Mononuclear cell (primary cell): ENCODE data around the gene TLX2. TPM values are rescaled to one million over a fixed set of nuclear protein-coding genes. Genes with fewer than 3 reads are reported as not detected.
"Not testable (repeated sequence)": the region's sequence is repeated elsewhere in the genome, so short reads cannot be mapped to it uniquely, and the experiment has no call there.

Experiments used
- H3K27me3 ChIP-seq: 2 replicates; pipeline ENCODE4 v1.6.0; 2011; ENCODE audit warnings: low read length, control low read depth; ENCODE audit not compliant: insufficient read depth
- H3K4me1 ChIP-seq: 2 replicates; pipeline ENCODE4 v1.5.1; 2011; ENCODE audit warnings: mild to moderate bottlenecking, low read length, control low read depth; ENCODE audit not compliant: insufficient read depth
- H3K4me3 ChIP-seq: 2 replicates; pipeline ENCODE4 v1.5.1; 2011; ENCODE audit warnings: mild to moderate bottlenecking, low read length, moderate library complexity
- H3K9me3 ChIP-seq: 2 replicates; pipeline ENCODE4 v1.5.1; 2011; ENCODE audit warnings: low read depth, mild to moderate bottlenecking, control low read depth, low read length
- total RNA-seq: library from RNA; depleted of rRNA; stranded (reverse); fragments of >200 nt; gene quantifications from one replicate; pipeline ENCODE4 v1.2.3, GENCODE V29; 2012

The TLX2 gene
- total RNA-seq, 1 donor: 0.10 TPM

DNA sequence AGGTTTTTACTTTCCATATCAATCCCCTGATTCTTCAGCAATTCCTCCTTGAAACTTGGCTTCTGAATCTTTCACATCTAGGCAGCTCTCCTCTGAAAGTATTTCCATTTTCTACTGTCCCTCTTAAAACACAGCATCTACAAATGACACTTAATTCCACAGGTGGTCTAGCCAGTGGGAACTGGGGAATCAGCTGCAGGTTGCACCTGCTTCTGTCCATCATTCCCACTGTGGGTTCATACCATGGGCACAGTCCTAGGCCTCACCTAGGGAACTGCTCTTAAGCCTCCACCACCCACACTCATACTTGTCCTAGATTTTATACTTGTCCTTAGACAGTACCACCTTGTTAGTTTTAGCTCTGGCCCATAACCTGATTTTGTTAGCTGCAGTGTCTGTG, 37.3 kb downstream of the TLX2 start:
- Histone ChIP-seq H3K9me3 (no peaks in the 10 kb centered on the region), H3K4me3 (no peak overlapping the region), H3K27me3 (peaks cover 28% of the 10 kb centered on the region), H3K4me1 (peaks cover 44% of the 10 kb centered on the region)

GRCh38 chr2:74551942-74552913, 38.0 kb downstream of the TLX2 start:
- peaks cover 27% of the 10 kb centered on the region for H3K27me3 ChIP-seq
- no peak overlapping the region for H3K4me3 ChIP-seq
- H3K9me3 ChIP-seq: no peaks in the 10 kb centered on the region
- H3K4me1 ChIP-seq: peaks cover 51% of the 10 kb centered on the region

- Histone ChIP-seq H3K4me1 (peaks cover 54% of the 10 kb centered on the region), H3K9me3 (no peaks in the 10 kb centered on the region), H3K27me3 (peaks cover 18% of the 10 kb centered on the region), H3K4me3 (no peak overlapping the region)
These were observed 38.9 kb downstream of the TLX2 start for GRCh38 chr2:74552914-74553811.

GRCh38 chr2:74553892-74554819, 39.9 kb downstream of the TLX2 start, which contains the start of the genes DOK1 and LOXL3:
DOK1 (plus strand) TSS chr2:74554720; CDS start chr2:74554755, 35 bp downstream.
LOXL3 (minus strand) TSS chr2:74553942; CDS start chr2:74552634, 1,308 bp downstream.
- Histone ChIP-seq H3K9me3 (no peaks in the 10 kb centered on the region), H3K27me3 (peaks cover 10% of the 10 kb centered on the region), H3K4me3 (peak within 1 kb of the TSS; percentile 98), H3K4me1 (peaks cover 50% of the 10 kb centered on the region)

- no peaks in the 10 kb centered on the region for H3K9me3 ChIP-seq
- peak overlapping the region; percentile 98 for H3K4me3 ChIP-seq
- peaks cover 2% of the 10 kb centered on the region for H3K27me3 ChIP-seq
- H3K4me1 ChIP-seq: peaks cover 41% of the 10 kb centered on the region
These were observed 40.7 kb downstream of the TLX2 start for GRCh38 chr2:74554820-74555531.

- Histone ChIP-seq H3K4me3 (peak overlapping the region; percentile 98), H3K9me3 (no peaks in the 10 kb centered on the region), H3K27me3 (no peaks in the 10 kb centered on the region), H3K4me1 (peaks cover 40% of the 10 kb centered on the region)
These were observed 41.4 kb downstream of the TLX2 start for GRCh38 chr2:74555610-74556103.

- H3K4me1 ChIP-seq: peaks cover 40% of the 10 kb centered on the region
- H3K4me3 ChIP-seq: peak overlapping the region; percentile 98
- H3K27me3 ChIP-seq: no peaks in the 10 kb centered on the region
- no peaks in the 10 kb centered on the region for H3K9me3 ChIP-seq
These were observed 41.9 kb downstream of the TLX2 start for GRCh38 chr2:74556159-74556558.

GRCh38 chr2:74556831-74557370, 42.7 kb downstream of the TLX2 start:
- Histone ChIP-seq H3K4me1 (peaks cover 40% of the 10 kb centered on the region), H3K27me3 (no peaks in the 10 kb centered on the region), H3K9me3 (no peaks in the 10 kb centered on the region), H3K4me3 (no peak overlapping the region)

DNA sequence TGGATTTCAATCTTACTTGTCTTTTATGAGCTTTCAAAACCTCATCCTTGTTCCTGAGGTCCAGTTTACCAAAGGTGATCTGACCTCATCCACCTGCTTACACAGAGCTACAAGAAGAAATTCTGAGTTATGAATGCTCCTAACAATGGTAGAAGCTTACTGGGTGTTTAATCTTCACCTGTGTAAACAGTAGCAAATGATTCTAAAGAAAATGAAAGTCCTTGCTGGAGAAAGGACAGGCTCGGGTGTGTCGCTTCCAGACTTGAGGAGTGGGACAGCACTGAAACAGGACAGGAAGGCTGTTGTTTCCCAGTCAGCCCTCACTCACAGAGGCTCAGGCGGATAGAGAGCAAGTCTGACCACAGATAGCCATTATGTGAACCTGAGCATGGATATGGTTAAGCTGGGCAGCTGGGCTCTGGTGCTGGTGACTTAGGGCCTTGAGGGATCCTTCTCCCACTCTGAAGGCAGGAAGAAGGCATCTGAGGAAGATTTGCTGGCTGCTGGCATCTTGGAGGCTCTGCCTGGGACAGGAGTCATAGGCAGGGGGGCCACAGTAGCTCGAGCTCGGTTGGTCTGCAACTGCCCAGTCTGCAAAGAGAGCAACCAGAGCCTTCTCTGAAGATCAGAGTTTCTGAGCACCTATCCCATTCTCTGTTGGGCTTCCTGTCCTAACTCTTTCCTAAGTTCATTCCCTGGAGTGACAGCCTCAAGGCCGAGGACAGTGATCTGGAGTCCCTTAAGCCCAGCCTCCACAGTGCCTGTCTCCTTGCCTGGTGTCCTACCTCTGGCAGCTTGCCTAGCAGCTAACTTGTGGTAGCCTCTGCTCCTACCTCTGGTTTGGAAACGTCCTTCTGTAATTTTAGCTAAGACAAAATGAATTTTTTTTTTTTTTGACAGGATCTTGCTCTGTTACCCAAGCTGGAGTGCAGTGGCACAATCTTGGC, 44.3 kb downstream of the TLX2 start:
- no peak overlapping the region for H3K4me3 ChIP-seq
- H3K4me1 ChIP-seq: peaks cover 39% of the 10 kb centered on the region
- H3K9me3 ChIP-seq: no peaks in the 10 kb centered on the region
- H3K27me3 ChIP-seq: no peaks in the 10 kb centered on the region

- H3K4me1 ChIP-seq: peaks cover 33% of the 10 kb centered on the region
- no peaks in the 10 kb centered on the region for H3K27me3 ChIP-seq
- H3K9me3 ChIP-seq: no peaks in the 10 kb centered on the region
- no peak overlapping the region for H3K4me3 ChIP-seq
These were observed 45.7 kb downstream of the TLX2 start for GRCh38 chr2:74559912-74560311.

DNA sequence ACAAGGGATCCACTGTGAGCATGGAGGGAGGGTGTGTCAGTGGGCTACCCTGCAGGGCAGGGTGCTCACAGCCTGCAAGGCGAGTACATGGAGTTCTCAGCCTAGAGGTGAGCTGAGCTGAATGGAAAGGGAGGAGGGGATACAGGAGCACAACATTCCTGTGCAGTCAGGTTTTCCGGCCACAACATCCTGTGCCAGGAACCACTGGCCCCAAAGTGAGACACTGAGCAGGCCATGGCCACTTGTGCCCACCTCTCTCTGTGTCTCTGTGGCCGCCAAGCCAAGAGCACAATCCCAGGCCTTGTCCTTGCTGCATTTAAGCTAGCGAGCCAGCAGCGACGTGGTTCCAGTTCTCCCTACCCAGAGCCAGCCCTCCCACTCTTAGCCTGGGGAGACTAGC, 46.3 kb downstream of the TLX2 start:
- Histone ChIP-seq H3K4me3 (no peak overlapping the region), H3K9me3 (no peaks in the 10 kb centered on the region), H3K4me1 (peaks cover 28% of the 10 kb centered on the region), H3K27me3 (no peaks in the 10 kb centered on the region)

- not testable (repeated sequence) for H3K9me3 ChIP-seq, H3K27me3 ChIP-seq, H3K4me3 ChIP-seq
- H3K4me1 ChIP-seq: peaks cover 28% of the 10 kb centered on the region
These were observed 46.8 kb downstream of the TLX2 start for GRCh38 chr2:74561022-74561421.
